M059J (cell line): ENCODE measurements around the gene PIPOX. TPM values are rescaled to one million over a fixed set of nuclear protein-coding genes. Genes with fewer than 3 reads are reported as not detected.

ENCODE experiments used
- DNase-seq: peaks from one replicate; pipeline ENCODE4 v3.0.0-alpha.2; 2012; ENCODE audit warnings: low read depth
- total RNA-seq: library from RNA; depleted of rRNA; stranded (reverse); fragments of >200 nt; shearing (Covaris generic); gene quantifications from 2 replicates; pipeline ENCODE4 v1.2.3, GENCODE V29; 2014

PIPOX gene
- total RNA-seq, 1 experiment from 2014 or later, result 0.71 TPM

- DNase-seq, result peak; percentile 65
Observed at GRCh38 chr17:29048440-29049368, 5.8 kb downstream of the PIPOX start.

GRCh38 chr17:29049541-29050145 is 6.7 kb downstream of the PIPOX start:
- DNase-seq, result no peak

DNA sequence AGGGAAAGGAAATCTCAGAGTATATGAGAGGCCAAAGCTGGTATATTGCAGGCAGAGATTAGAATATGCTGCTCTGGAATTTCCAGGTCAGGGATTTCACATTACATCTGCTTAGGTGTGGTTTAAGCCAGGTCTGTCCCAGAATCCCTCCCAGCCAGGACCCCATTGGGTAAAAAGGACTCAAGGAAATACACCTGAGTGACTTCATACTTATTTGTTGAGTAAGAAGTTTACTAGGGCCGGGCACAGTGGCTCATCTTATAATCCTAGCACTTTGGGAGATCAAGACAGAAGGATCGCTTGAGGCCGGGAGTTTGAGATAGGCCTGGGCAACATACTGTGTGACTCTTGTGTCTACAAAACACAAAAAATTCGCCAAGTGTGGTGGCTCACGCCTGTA is 7.2 kb downstream of the PIPOX start:
- DNase-seq, result no peak

- no peak for DNase-seq
Observed at GRCh38 chr17:29051194-29051593, 8.3 kb downstream of the PIPOX start.

DNA sequence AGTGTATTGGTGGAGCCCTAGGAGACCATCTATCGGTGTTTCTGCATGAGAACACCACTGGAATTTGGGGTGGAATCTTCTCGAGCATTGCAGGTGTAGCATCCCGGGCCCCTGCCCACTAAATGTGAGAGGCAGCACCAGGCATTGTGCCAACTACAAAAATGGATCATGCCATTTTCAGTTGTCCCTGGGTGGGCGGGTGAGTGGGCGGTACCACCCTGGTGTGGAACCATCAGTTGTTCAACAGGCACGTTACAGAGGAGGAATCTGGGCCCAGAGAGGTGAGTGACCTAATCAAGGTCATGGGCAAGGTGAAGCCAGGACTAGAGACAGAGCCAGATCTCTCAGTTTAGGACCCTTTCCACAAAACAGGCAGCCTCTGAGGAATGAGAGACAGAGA is 8.8 kb downstream of the PIPOX start:
- DNase-seq, result no peak

- no peak for DNase-seq
Observed at GRCh38 chr17:29054835-29055234, 11.9 kb downstream of the PIPOX start.

GRCh38 chr17:29057361-29057760 is 14.4 kb downstream of the PIPOX start:
- DNase-seq, result no peak

GRCh38 chr17:29058391-29058790 is 15.4 kb downstream of the PIPOX start:
- DNase-seq, result no peak

DNA sequence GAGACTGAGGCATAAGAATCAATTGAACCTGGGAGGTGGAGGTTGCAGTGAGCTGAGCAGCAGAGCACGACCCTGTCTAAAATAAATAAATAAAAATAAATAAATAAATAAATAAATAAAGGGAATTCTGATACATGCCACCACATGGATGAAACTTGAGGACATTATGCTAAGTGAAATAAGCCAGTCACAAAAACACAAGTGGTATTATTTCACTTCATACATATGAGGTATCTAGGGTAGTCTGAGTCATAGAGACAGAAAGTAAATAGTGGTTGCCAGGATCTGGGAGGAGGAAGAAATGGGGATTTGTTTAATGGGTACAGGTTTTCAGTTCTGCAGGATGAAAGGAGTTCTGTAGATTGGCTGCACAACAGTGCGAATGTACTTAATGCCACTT is 16.3 kb downstream of the PIPOX start:
- peak; percentile 73 for DNase-seq

GRCh38 chr17:29060475-29060874 is 17.5 kb downstream of the PIPOX start:
- no peak for DNase-seq

DNA sequence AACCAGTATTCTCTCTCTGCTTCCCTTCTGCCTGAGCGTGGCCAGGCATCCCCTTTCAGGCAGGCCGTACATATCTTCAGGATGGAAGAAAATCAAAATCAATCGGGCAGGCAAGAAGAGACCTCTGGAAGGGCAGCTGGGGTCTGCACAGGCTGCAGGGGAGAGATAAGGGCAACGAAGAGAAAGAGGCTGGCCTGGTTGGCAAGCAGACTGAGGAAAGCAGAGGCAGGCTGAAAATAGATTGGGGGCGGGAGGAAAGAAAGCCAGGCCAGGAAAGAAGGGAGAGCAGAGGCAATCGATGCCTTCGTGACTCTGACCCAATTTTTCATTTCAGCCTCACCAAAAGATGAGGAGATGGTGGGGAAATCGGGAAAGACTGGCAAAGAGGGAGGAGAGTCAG is 18.1 kb downstream of the PIPOX start:
- no peak for DNase-seq

DNA sequence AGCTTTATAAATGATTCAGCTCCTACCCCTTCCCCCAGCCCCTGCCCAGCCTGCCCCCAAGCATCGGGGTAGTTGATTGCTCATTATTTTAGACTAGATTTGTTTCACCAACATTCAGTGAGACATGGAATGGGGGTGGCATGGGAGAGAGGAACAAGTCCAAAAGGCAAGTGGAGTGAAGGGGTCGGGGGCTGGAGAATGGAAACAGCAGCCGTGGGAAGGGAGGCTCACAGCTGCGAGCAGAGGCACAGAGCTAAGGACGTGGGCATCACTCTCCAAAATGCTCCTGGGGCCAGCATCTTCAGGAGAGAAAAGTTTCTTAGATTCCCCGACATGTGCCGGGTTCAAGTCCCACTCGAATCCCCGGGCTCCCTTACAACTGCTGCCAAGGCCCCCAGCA is 19.3 kb downstream of the PIPOX start:
- no peak for DNase-seq

DNA sequence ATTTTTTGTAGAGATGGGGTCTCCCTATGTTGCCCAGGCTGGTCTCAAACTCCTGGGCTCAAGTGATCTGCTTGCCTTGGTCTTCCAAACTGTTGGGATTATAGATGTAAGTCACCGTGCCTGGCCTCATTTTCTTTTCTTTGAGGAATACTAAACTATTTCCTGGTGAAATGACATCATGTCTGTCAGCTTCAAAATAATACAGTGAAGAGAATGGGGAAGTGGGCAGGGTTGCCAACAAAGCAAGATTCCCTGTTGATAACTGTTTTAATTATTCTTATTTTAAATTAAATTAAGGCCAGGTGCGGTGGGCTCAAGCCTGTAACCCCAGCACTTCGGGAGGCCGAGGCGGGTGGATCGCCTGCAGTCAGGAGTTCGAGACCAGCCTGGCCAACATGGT is 21.1 kb downstream of the PIPOX start:
- no peak for DNase-seq

DNA sequence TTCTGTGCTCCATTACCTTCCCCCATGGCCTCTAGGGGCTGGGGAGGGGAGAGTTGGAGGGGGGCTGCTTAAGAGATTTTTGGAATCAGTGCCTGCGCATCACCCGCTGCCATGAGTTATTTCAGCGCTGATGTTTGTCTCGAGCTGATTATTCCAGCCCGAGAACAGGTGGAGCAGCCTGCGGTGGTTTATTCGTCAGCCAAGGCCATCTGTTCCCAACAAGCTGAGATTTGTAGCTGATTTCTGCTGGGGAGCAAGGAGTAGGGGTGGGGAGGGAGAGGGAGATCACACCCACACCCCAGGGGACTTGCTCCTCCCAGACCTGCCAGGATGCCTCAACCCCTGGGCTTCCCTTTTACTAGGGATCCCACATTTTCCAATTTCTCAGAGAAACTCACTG is 23.1 kb downstream of the PIPOX start:
- no peak for DNase-seq

DNA sequence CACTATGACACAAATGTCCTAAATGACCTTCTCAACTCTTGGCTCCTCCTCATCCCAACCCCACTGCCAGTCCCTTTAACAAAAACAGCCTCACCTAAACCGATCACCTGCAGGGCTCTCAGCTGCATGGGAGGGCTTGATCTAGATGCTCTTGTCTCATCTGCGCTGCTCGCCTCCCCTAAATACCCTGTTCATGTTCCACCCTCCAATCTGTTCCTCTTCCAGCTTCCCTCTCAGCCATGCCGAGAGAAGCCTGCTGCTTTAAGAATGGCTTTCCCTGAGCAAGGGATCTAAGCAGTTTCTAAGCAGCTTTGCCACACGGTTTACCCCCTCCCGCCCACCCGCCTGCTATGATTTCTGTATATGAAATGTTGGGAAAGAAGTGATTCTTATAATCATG is 23.7 kb downstream of the PIPOX start:
- no peak for DNase-seq

- no peak for DNase-seq
Observed at GRCh38 chr17:29068818-29069217, 25.9 kb downstream of the PIPOX start.

DNA sequence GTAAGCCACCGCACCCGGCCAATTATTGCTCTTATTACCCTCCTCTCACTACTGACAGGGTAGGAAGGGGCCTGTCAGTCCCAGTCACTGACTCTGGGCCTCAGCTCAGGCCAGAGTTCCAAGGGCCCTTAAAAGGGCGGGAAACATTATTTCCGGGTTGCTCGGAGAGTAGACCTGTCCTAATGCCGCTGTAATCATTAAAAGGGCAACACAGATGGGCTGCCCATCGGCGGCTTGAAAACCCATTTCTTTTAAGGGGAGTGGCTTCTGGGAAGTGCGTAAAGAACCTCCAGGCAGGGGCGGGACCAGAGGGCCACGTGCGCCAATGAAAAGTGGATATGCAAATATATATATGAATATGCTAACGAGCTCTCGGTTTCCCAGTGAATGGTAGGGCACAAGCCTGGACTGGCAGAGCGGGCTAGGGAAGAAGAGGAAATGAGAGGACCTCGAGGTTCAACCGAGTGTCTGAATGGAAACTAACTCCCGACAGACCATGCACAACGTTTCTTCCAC is 26.6 kb downstream of the PIPOX start:
- no peak for DNase-seq

GRCh38 chr17:29070308-29070707 is 27.4 kb downstream of the PIPOX start:
- no peak for DNase-seq

DNA sequence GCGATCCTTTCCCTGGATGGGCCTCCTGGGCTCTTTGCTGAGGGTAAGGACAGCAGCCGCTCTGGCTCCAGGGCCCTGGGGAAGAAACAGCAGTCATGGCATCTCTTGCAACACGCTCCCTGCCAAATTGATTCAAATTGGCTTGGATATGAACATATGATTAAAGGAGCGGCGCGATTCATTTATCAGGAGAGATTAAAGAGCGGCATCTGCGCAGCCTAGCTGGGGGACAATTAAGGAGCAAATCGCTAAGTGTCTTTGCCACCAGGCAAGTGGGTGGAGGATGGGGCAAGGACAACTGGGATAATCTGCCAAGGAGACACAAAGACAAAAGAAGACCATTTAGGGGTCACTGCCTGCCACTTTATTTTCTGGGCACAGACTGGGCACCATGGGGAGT is 27.8 kb downstream of the PIPOX start:
- no peak for DNase-seq

- DNase-seq, result no peak
Observed at GRCh38 chr17:29071303-29071702, 28.4 kb downstream of the PIPOX start.

DNA sequence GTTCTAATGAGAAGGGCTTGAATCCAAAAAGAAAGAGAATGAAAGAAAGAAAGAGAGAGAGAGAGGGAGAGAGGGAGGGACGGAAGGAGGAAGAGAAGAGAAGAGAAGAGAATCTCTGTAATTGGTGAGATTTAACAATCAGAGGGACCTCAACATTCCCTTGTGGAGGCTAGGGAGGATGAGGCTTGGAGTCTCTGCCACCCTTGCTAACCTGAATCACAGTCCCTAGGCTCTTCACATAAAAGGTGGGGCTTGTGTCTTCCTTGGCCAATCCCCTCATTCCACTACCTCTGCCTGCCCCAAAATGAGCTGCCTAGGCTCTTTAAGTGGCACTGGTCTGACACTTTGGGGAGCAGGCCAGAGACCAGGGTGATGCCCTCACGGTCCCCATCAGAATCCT is 30.1 kb downstream of the PIPOX start:
- DNase-seq, result no peak

DNA sequence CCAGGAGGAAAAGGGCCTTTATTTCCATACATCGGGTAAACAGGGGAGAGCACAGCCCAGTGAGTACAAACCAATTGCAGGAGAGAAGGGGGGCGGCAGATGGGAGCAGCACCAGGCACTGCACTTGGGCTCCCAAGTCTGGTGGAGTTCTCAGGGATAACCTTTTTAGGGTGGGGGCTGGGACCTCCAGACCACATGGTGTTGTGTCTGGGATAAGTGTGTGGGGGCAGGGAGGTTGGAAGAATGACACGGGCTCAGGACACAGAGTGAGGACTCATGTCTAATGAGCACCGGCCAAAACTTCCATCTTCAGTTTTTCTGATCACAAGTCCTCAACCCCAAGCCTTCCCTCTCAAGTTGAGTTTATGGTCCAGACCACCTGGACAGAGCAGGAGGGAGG is 30.6 kb downstream of the PIPOX start:
- no peak for DNase-seq

DNA sequence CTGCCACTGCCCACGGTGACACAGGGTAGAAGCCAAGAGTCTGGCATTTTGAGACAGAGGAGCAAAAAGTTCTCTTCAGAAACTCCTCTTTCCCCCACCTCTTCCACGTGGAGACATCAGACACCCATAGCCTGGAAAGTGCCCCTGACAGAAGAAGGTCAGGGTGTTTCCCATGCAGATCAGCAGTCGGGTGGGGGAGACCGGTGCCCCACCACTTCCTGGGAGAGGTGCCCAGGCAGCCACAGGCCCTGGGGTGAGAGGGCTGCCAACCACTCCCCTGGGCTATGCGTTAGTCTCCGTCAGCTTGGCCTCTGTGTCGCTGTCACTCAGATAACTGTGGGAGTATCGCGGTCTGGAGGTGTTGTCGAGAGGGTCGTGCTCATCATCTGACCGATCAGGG is 31.5 kb downstream of the PIPOX start:
- no peak for DNase-seq
